ENCODE measurements around the gene CCDC192.

CCDC192 gene

GRCh38 chr5:127980843-127981242 is 277.7 kb downstream of the CCDC192 start:
- Histone ChIP-seq H3K9ac (no peak overlapping the region), H4K20me1 (no peaks in the 10 kb centered on the region), H3K4me1 (no peaks in the 10 kb centered on the region), H3K4me3 (no peak overlapping the region), H3K9me3 (no peaks in the 10 kb centered on the region), H3K36me3 (no peaks in the 10 kb centered on the region), H3K27me3 (no peaks in the 10 kb centered on the region), H3K27ac (no peak overlapping the region), H3K4me2 (no peak overlapping the region)
- TF ChIP-seq Cebpa-rat (IDR thresholded peaks at IDR 0.05) = no peak

DNA sequence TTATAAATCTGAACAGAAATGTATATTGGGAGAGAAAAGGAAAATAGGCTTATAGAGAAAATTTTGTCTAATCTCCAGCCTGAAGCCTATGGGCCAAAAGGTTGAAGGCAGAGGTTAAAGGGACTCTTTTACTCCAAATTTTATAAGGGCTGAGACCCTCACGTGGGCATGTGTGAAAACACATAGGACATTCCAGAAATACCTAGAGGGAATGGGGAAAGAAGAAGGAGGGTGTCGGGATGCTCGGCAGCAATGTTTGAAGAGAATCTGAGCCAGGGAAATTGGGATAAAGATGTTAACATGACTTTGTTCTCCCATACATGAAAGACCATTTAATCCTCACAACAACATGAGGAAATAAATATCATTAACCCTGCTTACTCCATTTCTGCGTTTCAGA is 278.3 kb downstream of the CCDC192 start:
- H3K9me3 ChIP-seq = no peaks in the 10 kb centered on the region
- no peaks in the 10 kb centered on the region for H3K36me3 ChIP-seq
- H3K27me3 ChIP-seq = no peaks in the 10 kb centered on the region
- H3K4me1 ChIP-seq = no peaks in the 10 kb centered on the region
- no peak for TF ChIP-seq Cebpa-rat (IDR thresholded peaks at IDR 0.05)
- no peaks in the 10 kb centered on the region for H4K20me1 ChIP-seq
- no peak overlapping the region for H3K4me3 ChIP-seq
- H3K4me2 ChIP-seq = no peak overlapping the region
- no peak overlapping the region for H3K27ac ChIP-seq
- no peak overlapping the region for H3K9ac ChIP-seq

- Histone ChIP-seq H3K27me3 (no peaks in the 10 kb centered on the region), H4K20me1 (no peaks in the 10 kb centered on the region), H3K36me3 (no peaks in the 10 kb centered on the region), H3K27ac (no peak overlapping the region), H3K9me3 (no peaks in the 10 kb centered on the region), H3K4me2 (no peak overlapping the region), H3K4me1 (no peaks in the 10 kb centered on the region), H3K9ac (no peak overlapping the region), H3K4me3 (no peak overlapping the region)
- no peak for TF ChIP-seq Cebpa-rat (IDR thresholded peaks at IDR 0.05)
These were observed 282.7 kb downstream of the CCDC192 start for GRCh38 chr5:127985811-127986325.

DNA sequence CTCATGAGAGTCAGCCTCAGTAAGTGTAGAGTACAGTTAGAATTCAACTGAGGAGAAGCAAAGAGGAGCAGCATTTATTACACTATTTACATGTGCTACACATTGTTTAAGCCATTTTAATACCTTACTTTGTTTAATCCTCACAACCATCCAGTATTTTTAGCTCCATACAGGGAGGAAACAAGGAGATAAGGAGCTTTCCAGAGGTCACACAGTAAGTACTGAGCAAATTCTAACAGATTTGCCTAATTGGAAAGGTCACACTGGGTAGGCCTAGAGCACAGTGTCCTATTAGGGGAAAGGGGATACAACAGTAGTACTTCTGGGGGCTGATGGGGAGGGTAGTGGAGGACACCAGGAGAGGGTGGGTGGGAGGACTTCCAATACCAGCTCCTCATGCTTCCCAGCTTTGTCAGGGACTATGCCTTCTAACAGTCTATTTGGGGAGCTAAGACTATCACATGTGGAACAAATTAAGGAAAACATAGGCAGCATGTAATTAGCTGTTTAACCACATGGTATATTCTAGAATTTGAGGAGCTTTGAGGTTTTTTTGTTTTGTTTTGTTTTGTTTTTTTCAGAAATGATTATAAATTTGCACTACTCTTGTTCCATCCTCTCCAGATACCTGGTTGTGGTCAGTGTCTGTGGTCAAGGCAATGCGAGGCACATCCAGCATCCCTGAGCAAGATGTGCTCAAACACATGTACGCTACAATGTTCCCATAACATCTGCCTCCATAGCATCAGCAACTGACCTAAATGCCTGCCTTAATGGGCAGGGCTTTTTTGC is 284.4 kb downstream of the CCDC192 start:
- Histone ChIP-seq H3K36me3 (no peaks in the 10 kb centered on the region), H4K20me1 (no peaks in the 10 kb centered on the region), H3K4me1 (no peaks in the 10 kb centered on the region), H3K4me2 (no peak overlapping the region), H3K9ac (no peak overlapping the region), H3K27ac (no peak overlapping the region), H3K27me3 (no peaks in the 10 kb centered on the region), H3K9me3 (no peaks in the 10 kb centered on the region), H3K4me3 (no peak overlapping the region)
- no peak for TF ChIP-seq Cebpa-rat (IDR thresholded peaks at IDR 0.05)

- Histone ChIP-seq H3K9ac (no peak overlapping the region), H3K4me1 (no peaks in the 10 kb centered on the region), H3K27ac (no peak overlapping the region), H3K9me3 (no peaks in the 10 kb centered on the region), H3K4me3 (no peak overlapping the region), H4K20me1 (no peaks in the 10 kb centered on the region), H3K27me3 (no peaks in the 10 kb centered on the region), H3K36me3 (no peaks in the 10 kb centered on the region), H3K4me2 (no peak overlapping the region)
- no peak for TF ChIP-seq Cebpa-rat (IDR thresholded peaks at IDR 0.05)
These were observed 285.1 kb downstream of the CCDC192 start for GRCh38 chr5:127988146-127988760.
